ENCODE measurements around the gene PAPOLG. TPM values are rescaled to one million over a fixed set of nuclear protein-coding genes. Genes with fewer than 3 reads are reported as not detected.

PAPOLG gene
- total RNA-seq, 1 donor from 2014 or later: 14.3 TPM

Other genes starting within 250 kb of the PAPOLG start
- gene BCL11A, start 202.6 kb upstream of the PAPOLG start, total RNA-seq: 3.6 and 6.1 TPM in 2 replicates
- gene REL, start 125.3 kb downstream of the PAPOLG start, total RNA-seq: 10.7 and 17.3 TPM in 2 replicates

Measured in glomerular endothelial cell (primary cell).